Dendritic cell treated with granulocyte-macrophage colony-stimulating factor and Interleukin-4, amounts not matched to agents 40 ng/mL and 50 ng/mL, for 4 days (primary cell): ENCODE measurements around the gene FER1L5.

Experiments used
- H3K27ac Mint-ChIP-seq: one replicate; pipeline ENCODE4 v1.8.0; 2022; ENCODE audit warnings: mild to moderate bottlenecking, mixed read lengths
- H3K27me3 Mint-ChIP-seq: one replicate; pipeline ENCODE4 v1.8.0; 2022; ENCODE audit warnings: mild to moderate bottlenecking, mixed read lengths
- H3K36me3 Mint-ChIP-seq: one replicate; pipeline ENCODE4 v1.8.0; 2022; ENCODE audit warnings: low read depth, mixed read lengths
- H3K4me1 Mint-ChIP-seq: one replicate; pipeline ENCODE4 v1.8.0; 2022; ENCODE audit warnings: low read depth, mixed read lengths
- H3K4me3 Mint-ChIP-seq: one replicate; pipeline ENCODE4 v1.8.0; 2022; ENCODE audit warnings: mild to moderate bottlenecking, moderate library complexity, mixed read lengths
- H3K9me3 Mint-ChIP-seq: one replicate; pipeline ENCODE4 v1.8.0; 2022; ENCODE audit warnings: mixed read lengths
- intact Hi-C: fragments of 100-400 bp; cut with micrococcal nuclease; formaldehyde crosslinking; loops from one replicate; pipeline ENCODE4 v1.15.0; 2022

FER1L5 gene

GRCh38 chr2:96669539-96670215 is 27.1 kb downstream of the FER1L5 start:
- no peaks in the 10 kb centered on the region for H3K9me3 Mint-ChIP-seq
- intact Hi-C loops = no loop called here
- H3K27ac Mint-ChIP-seq = no peak overlapping the region
- no peak overlapping the region for H3K4me3 Mint-ChIP-seq
- no peaks in the 10 kb centered on the region for H3K27me3 Mint-ChIP-seq
- H3K4me1 Mint-ChIP-seq = peaks cover 19% of the 10 kb centered on the region
- H3K36me3 Mint-ChIP-seq = no peaks in the 10 kb centered on the region

GRCh38 chr2:96679848-96680247 is 37.3 kb downstream of the FER1L5 start:
- H3K4me3 Mint-ChIP-seq = no peak overlapping the region
- no peak overlapping the region for H3K27ac Mint-ChIP-seq
- intact Hi-C loops = no loop called here
- H3K27me3 Mint-ChIP-seq = peaks cover 8% of the 10 kb centered on the region
- no peaks in the 10 kb centered on the region for H3K9me3 Mint-ChIP-seq
- H3K4me1 Mint-ChIP-seq = peaks cover 2% of the 10 kb centered on the region
- no peaks in the 10 kb centered on the region for H3K36me3 Mint-ChIP-seq

GRCh38 chr2:96680561-96681141 is 38.1 kb downstream of the FER1L5 start:
- H3K27me3 Mint-ChIP-seq = peaks cover 8% of the 10 kb centered on the region
- intact Hi-C loops = no loop called here
- no peak overlapping the region for H3K4me3 Mint-ChIP-seq
- no peaks in the 10 kb centered on the region for H3K36me3 Mint-ChIP-seq
- H3K4me1 Mint-ChIP-seq = no peaks in the 10 kb centered on the region
- no peak overlapping the region for H3K27ac Mint-ChIP-seq
- H3K9me3 Mint-ChIP-seq = no peaks in the 10 kb centered on the region

GRCh38 chr2:96681540-96681939 is 39.0 kb downstream of the FER1L5 start:
- peaks cover 8% of the 10 kb centered on the region for H3K27me3 Mint-ChIP-seq
- no peaks in the 10 kb centered on the region for H3K9me3 Mint-ChIP-seq
- no peak overlapping the region for H3K4me3 Mint-ChIP-seq
- no peaks in the 10 kb centered on the region for H3K4me1 Mint-ChIP-seq
- no peaks in the 10 kb centered on the region for H3K36me3 Mint-ChIP-seq
- intact Hi-C loops = no loop called here
- H3K27ac Mint-ChIP-seq = no peak overlapping the region

GRCh38 chr2:96683307-96683706 is 40.7 kb downstream of the FER1L5 start:
- intact Hi-C loops = no loop called here
- Mint-ChIP-seq H3K36me3 (no peaks in the 10 kb centered on the region), H3K4me3 (no peak overlapping the region), H3K27ac (no peak overlapping the region), H3K27me3 (peaks cover 8% of the 10 kb centered on the region), H3K4me1 (no peaks in the 10 kb centered on the region), H3K9me3 (no peaks in the 10 kb centered on the region)

GRCh38 chr2:96683972-96684820 is 41.6 kb downstream of the FER1L5 start:
- no peaks in the 10 kb centered on the region for H3K9me3 Mint-ChIP-seq
- intact Hi-C loops = no loop called here
- no peaks in the 10 kb centered on the region for H3K36me3 Mint-ChIP-seq
- H3K4me1 Mint-ChIP-seq = no peaks in the 10 kb centered on the region
- no peak overlapping the region for H3K27ac Mint-ChIP-seq
- peaks cover 6% of the 10 kb centered on the region for H3K27me3 Mint-ChIP-seq
- no peak overlapping the region for H3K4me3 Mint-ChIP-seq

- Mint-ChIP-seq H3K27me3 (peaks cover 3% of the 10 kb centered on the region), H3K4me1 (no peaks in the 10 kb centered on the region), H3K4me3 (no peak overlapping the region), H3K9me3 (no peaks in the 10 kb centered on the region), H3K27ac (no peak overlapping the region), H3K36me3 (no peaks in the 10 kb centered on the region)
- intact Hi-C loops = no loop called here
Measured at GRCh38 chr2:96684883-96685576, 42.5 kb downstream of the FER1L5 start.

GRCh38 chr2:96685577-96686459 is 43.3 kb downstream of the FER1L5 start:
- Mint-ChIP-seq H3K4me3 (no peak overlapping the region), H3K27ac (no peak overlapping the region), H3K4me1 (no peaks in the 10 kb centered on the region), H3K36me3 (no peaks in the 10 kb centered on the region), H3K9me3 (no peaks in the 10 kb centered on the region), H3K27me3 (peaks cover 3% of the 10 kb centered on the region)
- intact Hi-C loops = no loop called here

GRCh38 chr2:96687266-96687665 is 44.7 kb downstream of the FER1L5 start:
- H3K4me3 Mint-ChIP-seq = no peak overlapping the region
- no peaks in the 10 kb centered on the region for H3K4me1 Mint-ChIP-seq
- H3K27ac Mint-ChIP-seq = no peak overlapping the region
- H3K27me3 Mint-ChIP-seq = peaks cover 3% of the 10 kb centered on the region
- H3K36me3 Mint-ChIP-seq = no peaks in the 10 kb centered on the region
- H3K9me3 Mint-ChIP-seq = no peaks in the 10 kb centered on the region
- intact Hi-C loops = no loop called here

GRCh38 chr2:96687711-96688640 is 45.4 kb downstream of the FER1L5 start:
- Mint-ChIP-seq H3K27me3 (peaks cover 3% of the 10 kb centered on the region), H3K4me3 (no peak overlapping the region), H3K36me3 (no peaks in the 10 kb centered on the region), H3K4me1 (no peaks in the 10 kb centered on the region), H3K9me3 (no peaks in the 10 kb centered on the region), H3K27ac (no peak overlapping the region)
- intact Hi-C loops = no loop called here

- Mint-ChIP-seq H3K27ac (no peak overlapping the region), H3K27me3 (peaks cover 3% of the 10 kb centered on the region), H3K4me3 (no peak overlapping the region), H3K9me3 (no peaks in the 10 kb centered on the region), H3K4me1 (no peaks in the 10 kb centered on the region), H3K36me3 (no peaks in the 10 kb centered on the region)
- intact Hi-C loops = no loop called here
Measured at GRCh38 chr2:96688649-96689430, 46.3 kb downstream of the FER1L5 start.

- Mint-ChIP-seq H3K27ac (no peak overlapping the region), H3K4me3 (no peak overlapping the region), H3K36me3 (no peaks in the 10 kb centered on the region), H3K4me1 (no peaks in the 10 kb centered on the region), H3K9me3 (no peaks in the 10 kb centered on the region), H3K27me3 (peaks cover under 1% of the 10 kb centered on the region)
- intact Hi-C loops = no loop called here
Measured at GRCh38 chr2:96689431-96689991, 46.9 kb downstream of the FER1L5 start.
